Trophoblast cell (in vitro differentiated cells and primary cell): ENCODE data around the gene GRIA4.

Source experiments
- DNase-seq, 2 donors: peaks; one replicate each; pipeline ENCODE4 v3.0.0-alpha.2; 2016
- H2AFZ ChIP-seq: 2 replicates; pipeline ENCODE4 v1.6.1; 2013; ENCODE audit warnings: low read length, moderate library complexity, mild to moderate bottlenecking; ENCODE audit not compliant: insufficient read depth, poor library complexity
- H2AK5ac ChIP-seq: 2 replicates; pipeline ENCODE4 v1.6.1; 2013; ENCODE audit warnings: mild to moderate bottlenecking, low read length
- H2BK120ac ChIP-seq: 2 replicates; pipeline ENCODE4 v1.6.1; 2013; ENCODE audit warnings: low read length, mild to moderate bottlenecking, moderate library complexity; ENCODE audit not compliant: insufficient read depth, poor library complexity
- H2BK12ac ChIP-seq: 2 replicates; pipeline ENCODE4 v1.6.1; 2013; ENCODE audit warnings: mild to moderate bottlenecking, low read length, moderate library complexity
- H2BK5ac ChIP-seq: 2 replicates; pipeline ENCODE4 v1.6.1; 2013; ENCODE audit warnings: low read length, low read depth, moderate library complexity, mild to moderate bottlenecking; ENCODE audit not compliant: poor library complexity
- H3K14ac ChIP-seq: 2 replicates; pipeline ENCODE4 v1.6.1; 2013; ENCODE audit warnings: mild to moderate bottlenecking, low read length
- H3K18ac ChIP-seq: 2 replicates; pipeline ENCODE4 v1.6.1; 2013; ENCODE audit warnings: mild to moderate bottlenecking, low read length
- H3K23ac ChIP-seq: 2 replicates; pipeline ENCODE4 v1.6.1; 2013; ENCODE audit warnings: low read length
- H3K27ac ChIP-seq: 2 replicates; pipeline ENCODE4 v1.5.1; 2013; ENCODE audit warnings: low read depth, mild to moderate bottlenecking, inconsistent platforms, low read length, moderate library complexity
- H3K27me3 ChIP-seq: 2 replicates; pipeline ENCODE4 v1.6.1; 2013; ENCODE audit warnings: inconsistent platforms, mild to moderate bottlenecking, low read length, moderate library complexity; ENCODE audit not compliant: insufficient read depth
- H3K36me3 ChIP-seq, 2 experiments: 1 replicate in 1 of 2; 2 replicates in 1 of 2; pipeline ENCODE4 v1.6.1; 2013; ENCODE audit warnings: low read length in 2 of 2, mild to moderate bottlenecking in 2 of 2, moderate library complexity in 1 of 2; ENCODE audit not compliant: insufficient read depth in 2 of 2, control insufficient read depth in 1 of 2
- H3K4ac ChIP-seq: 2 replicates; pipeline ENCODE4 v1.6.1; 2013; ENCODE audit warnings: low read depth, mild to moderate bottlenecking, low read length, moderate library complexity
- H3K4me1 ChIP-seq, 2 experiments: 1 replicate in 1 of 2; 2 replicates in 1 of 2; pipeline ENCODE4 v1.6.1; 2013; ENCODE audit warnings: low read length in 2 of 2, mild to moderate bottlenecking in 2 of 2, moderate library complexity in 1 of 2; ENCODE audit not compliant: insufficient read depth in 2 of 2, control insufficient read depth in 1 of 2
- H3K4me2 ChIP-seq: 2 replicates; pipeline ENCODE4 v1.6.1; 2013; ENCODE audit warnings: inconsistent platforms, mild to moderate bottlenecking, low read length, moderate library complexity
- H3K4me3 ChIP-seq: 2 replicates; pipeline ENCODE4 v1.5.1; 2013; ENCODE audit warnings: mild to moderate bottlenecking, low read depth, low read length, inconsistent platforms
- H3K79me1 ChIP-seq: one replicate; pipeline ENCODE4 v1.6.1; 2013; ENCODE audit warnings: low read length
- H3K79me2 ChIP-seq: 2 replicates; pipeline ENCODE4 v1.6.1; 2013; ENCODE audit warnings: low read length, mild to moderate bottlenecking; ENCODE audit not compliant: control insufficient read depth, insufficient read depth, poor library complexity
- H3K9ac ChIP-seq: 2 replicates; pipeline ENCODE4 v1.6.1; 2013; ENCODE audit warnings: mild to moderate bottlenecking, low read length
- H3K9me3 ChIP-seq: 2 replicates; pipeline ENCODE4 v1.6.1; 2013; ENCODE audit warnings: low read depth, mild to moderate bottlenecking, control low read depth, inconsistent platforms, low read length; ENCODE audit not compliant: insufficient read depth
- H4K12ac ChIP-seq: 2 replicates; pipeline ENCODE4 v1.6.1; 2013; ENCODE audit warnings: low read depth, mild to moderate bottlenecking, low read length, moderate library complexity
- H4K8ac ChIP-seq: 2 replicates; pipeline ENCODE4 v1.6.1; 2013; ENCODE audit warnings: low read depth, mild to moderate bottlenecking, low read length, moderate library complexity
- H4K91ac ChIP-seq: one replicate; pipeline ENCODE4 v1.6.1; 2013; ENCODE audit warnings: low read depth, mild to moderate bottlenecking, low read length, moderate library complexity
- WGBS: extraction: QIAGEN DNeasy Blood & Tissue Kit; methylation state at CpG from one replicate; pipeline ENCODE4 v1.1.7; 2013; ENCODE audit warnings: missing lambda C conversion rate; ENCODE audit not compliant: insufficient read length, insufficient coverage; ENCODE audit errors: extremely low coverage; 5-methylcytosine and 5-hydroxymethylcytosine counted together

GRIA4 gene

DNA sequence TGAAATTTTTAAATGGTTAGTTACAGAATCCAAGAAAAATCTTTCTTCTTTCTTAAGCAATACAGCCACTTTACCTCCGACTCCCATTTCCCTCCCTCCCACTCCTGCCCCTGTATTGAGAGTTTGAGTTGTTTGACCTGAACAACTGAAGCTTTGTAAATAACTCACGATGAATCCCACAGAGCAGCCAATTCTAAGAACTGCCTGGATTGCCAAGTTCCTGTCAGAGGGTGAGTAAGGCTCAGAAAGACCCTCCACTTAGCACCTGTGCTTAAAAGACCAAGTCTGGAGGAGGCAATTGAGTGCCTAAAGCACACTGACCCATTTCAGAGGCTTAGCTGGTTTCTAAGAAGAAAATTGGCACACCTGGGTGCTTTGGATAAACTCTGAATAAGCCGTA is 253.7 kb downstream of the GRIA4 start:
- Histone ChIP-seq H3K4me2 (no peak overlapping the region), H2BK120ac (no peak overlapping the region), H3K4me1 (no peaks in the 10 kb centered on the region), H4K12ac (no peak overlapping the region), H3K36me3 (no peaks in the 10 kb centered on the region), H3K27ac (no peak overlapping the region), H2AFZ (no peak overlapping the region), H3K9me3 (no peaks in the 10 kb centered on the region), H3K18ac (no peak overlapping the region), H4K8ac (no peak overlapping the region), H3K4me3 (no peak overlapping the region), H2AK5ac (no peak overlapping the region), H2BK5ac (no peak overlapping the region), H3K23ac (no peak overlapping the region), H2BK12ac (no peak overlapping the region), H3K9ac (no peak overlapping the region), H3K27me3 (no peaks in the 10 kb centered on the region), H4K91ac (no peak overlapping the region), H3K14ac (no peak overlapping the region), H3K79me1 (no peaks in the 10 kb centered on the region), H3K79me2 (no peaks in the 10 kb centered on the region), H3K4ac (no peak overlapping the region)
- WGBS = no CpG with 5 or more reads among the region's 3 CpGs
- no peak for DNase-seq

DNA sequence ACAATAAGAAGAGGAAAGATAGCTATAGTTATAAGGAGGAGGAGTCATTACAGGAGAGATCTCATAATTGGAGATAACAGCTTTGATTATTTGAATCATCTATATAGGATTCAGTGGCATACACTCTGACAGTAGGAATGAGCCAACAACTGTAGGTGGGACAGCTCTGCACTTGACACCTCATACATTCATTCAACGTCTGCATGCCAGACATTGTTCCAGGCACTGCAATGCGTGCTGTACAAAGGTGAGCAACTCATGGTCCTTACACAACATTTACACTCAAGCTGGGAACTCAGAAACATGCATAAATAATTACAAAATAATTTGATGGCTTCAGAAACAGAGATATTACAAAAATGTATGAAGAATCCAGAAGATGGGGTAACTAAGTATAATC is 257.9 kb downstream of the GRIA4 start:
- Histone ChIP-seq H3K27me3 (no peaks in the 10 kb centered on the region), H2AFZ (no peak overlapping the region), H3K18ac (no peak overlapping the region), H3K4ac (no peak overlapping the region), H4K91ac (no peak overlapping the region), H3K79me1 (no peaks in the 10 kb centered on the region), H3K79me2 (no peaks in the 10 kb centered on the region), H3K14ac (no peak overlapping the region), H3K9ac (no peak overlapping the region), H3K36me3 (no peaks in the 10 kb centered on the region), H3K9me3 (no peaks in the 10 kb centered on the region), H3K27ac (no peak overlapping the region), H2BK5ac (no peak overlapping the region), H3K23ac (no peak overlapping the region), H3K4me2 (no peak overlapping the region), H4K12ac (no peak overlapping the region), H2BK120ac (no peak overlapping the region), H3K4me3 (no peak overlapping the region), H3K4me1 (no peaks in the 10 kb centered on the region), H2AK5ac (no peak overlapping the region), H2BK12ac (no peak overlapping the region), H4K8ac (no peak overlapping the region)
- peak; percentile 66 to 85 for DNase-seq
- WGBS = no CpG with 5 or more reads among the region's 2 CpGs

DNA sequence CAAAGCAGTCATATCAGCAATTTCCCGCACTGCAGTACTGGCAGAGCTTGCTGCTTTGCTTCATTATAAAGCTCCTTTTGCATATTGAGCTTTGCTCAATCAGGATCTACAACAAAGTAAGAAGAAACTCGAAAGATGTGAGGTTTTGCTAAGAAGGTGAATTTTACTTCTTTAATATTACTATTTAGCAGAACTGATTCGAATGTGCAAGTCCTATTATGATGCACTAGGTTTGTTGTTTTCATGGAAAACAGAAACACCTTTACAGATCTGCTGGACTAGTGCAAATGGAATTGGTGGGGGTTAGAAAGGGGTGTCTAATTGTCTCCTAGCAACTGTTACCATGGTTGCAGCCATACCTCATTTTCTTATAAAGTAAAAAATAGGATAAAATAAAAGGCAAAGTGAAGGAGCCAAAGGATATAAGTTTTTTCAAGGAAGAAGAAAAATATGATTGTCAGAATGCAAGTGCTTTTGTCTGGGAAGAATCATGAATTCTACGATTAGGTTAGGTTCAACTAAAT is 259.0 kb downstream of the GRIA4 start:
- Histone ChIP-seq H4K12ac (no peak overlapping the region), H3K14ac (no peak overlapping the region), H2BK120ac (no peak overlapping the region), H3K36me3 (no peaks in the 10 kb centered on the region), H3K79me2 (no peaks in the 10 kb centered on the region), H4K8ac (no peak overlapping the region), H3K4me2 (no peak overlapping the region), H3K18ac (no peak overlapping the region), H2BK5ac (no peak overlapping the region), H3K27ac (no peak overlapping the region), H3K4me3 (no peak overlapping the region), H4K91ac (no peak overlapping the region), H3K27me3 (no peaks in the 10 kb centered on the region), H3K79me1 (no peaks in the 10 kb centered on the region), H3K4me1 (no peaks in the 10 kb centered on the region), H3K9me3 (no peaks in the 10 kb centered on the region), H2AFZ (no peak overlapping the region), H2AK5ac (no peak overlapping the region), H3K9ac (no peak overlapping the region), H3K23ac (no peak overlapping the region), H3K4ac (no peak overlapping the region), H2BK12ac (no peak overlapping the region)
- no CpG with 5 or more reads among the region's 4 CpGs for WGBS
- DNase-seq = no peak

DNA sequence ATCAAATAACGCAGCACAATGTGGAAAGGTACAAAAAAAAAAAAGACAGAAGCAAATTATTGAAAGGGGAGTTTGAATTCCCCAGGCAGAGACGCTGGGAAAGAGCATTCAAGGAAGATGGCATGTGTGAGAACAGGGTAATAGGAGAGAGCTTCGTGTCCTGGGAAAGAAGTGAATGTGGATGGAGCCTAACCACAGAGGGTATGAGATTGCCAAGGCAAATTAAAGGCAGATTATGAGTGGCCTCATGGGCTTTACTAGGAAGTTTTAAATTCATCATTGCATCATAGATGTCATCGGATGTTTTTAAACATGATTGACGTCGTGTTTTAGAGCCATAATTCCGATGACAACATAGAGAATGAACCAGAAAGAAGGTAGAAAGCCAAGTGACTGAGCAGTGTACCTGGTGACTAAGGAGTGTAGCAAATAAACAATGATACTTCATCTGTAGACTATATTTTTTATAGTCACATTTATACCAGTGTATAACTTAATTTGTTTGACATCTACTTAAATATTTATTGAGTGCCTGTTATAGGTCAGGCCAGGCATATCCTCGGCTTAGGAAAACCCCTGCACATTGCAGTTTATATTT is 260.7 kb downstream of the GRIA4 start:
- H2BK120ac ChIP-seq = no peak overlapping the region
- H4K12ac ChIP-seq = no peak overlapping the region
- no peak overlapping the region for H3K9ac ChIP-seq
- WGBS = no CpG with 5 or more reads among the region's 8 CpGs
- no peak overlapping the region for H3K27ac ChIP-seq
- H3K18ac ChIP-seq = no peak overlapping the region
- no peak overlapping the region for H2BK5ac ChIP-seq
- H2BK12ac ChIP-seq = no peak overlapping the region
- no peaks in the 10 kb centered on the region for H3K79me1 ChIP-seq
- no peak overlapping the region for H2AFZ ChIP-seq
- H3K4ac ChIP-seq = no peak overlapping the region
- H3K4me1 ChIP-seq = no peaks in the 10 kb centered on the region
- H4K8ac ChIP-seq = no peak overlapping the region
- no peak overlapping the region for H3K4me2 ChIP-seq
- no peak overlapping the region for H2AK5ac ChIP-seq
- no peaks in the 10 kb centered on the region for H3K79me2 ChIP-seq
- H3K23ac ChIP-seq = no peak overlapping the region
- H4K91ac ChIP-seq = no peak overlapping the region
- no peak for DNase-seq
- H3K4me3 ChIP-seq = no peak overlapping the region
- H3K27me3 ChIP-seq = no peaks in the 10 kb centered on the region
- H3K14ac ChIP-seq = no peak overlapping the region
- H3K36me3 ChIP-seq = no peaks in the 10 kb centered on the region
- H3K9me3 ChIP-seq = no peaks in the 10 kb centered on the region
